SK-N-SH treated with all-trans-retinoic acid at 6 μM for 48 hours (cell line): ENCODE data around the gene ATOH8.

Source experiments
- ATAC-seq: fragments of 200-7000 bp; cut with Tn5 transposase; 3 replicates; pipeline ENCODE4 v1.9.1; 2020; ENCODE audit warnings: mild to moderate bottlenecking, moderate library complexity
- ARNTL ChIP-seq: fragments of 450-650 bp; formaldehyde crosslinking; IDR thresholded peaks from 2 replicates; pipeline ENCODE4 v1.5.0; 2020; ENCODE audit warnings: low read depth, mild to moderate bottlenecking, moderate library complexity, borderline replicate concordance
- BACH2 ChIP-seq: fragments of 250-450 bp; sonication (Bioruptor Pico); IDR thresholded peaks from 2 replicates; pipeline ENCODE4 v1.9.0; 2021; ENCODE audit warnings: mild to moderate bottlenecking, borderline replicate concordance
- CSDC2 ChIP-seq: fragments of 250-450 bp; sonication (Bioruptor Pico); IDR thresholded peaks from 2 replicates; pipeline ENCODE4 v1.5.0; 2020; ENCODE audit warnings: mild to moderate bottlenecking, moderate library complexity
- CSRNP3 ChIP-seq: fragments of 250-450 bp; sonication (Bioruptor Pico); IDR thresholded peaks from 2 replicates; pipeline ENCODE4 v1.5.1; 2021; ENCODE audit warnings: mild to moderate bottlenecking, moderate library complexity
- ESRRG ChIP-seq: fragments of 250-450 bp; sonication (Bioruptor Pico); IDR thresholded peaks from 2 replicates; pipeline ENCODE4 v1.6.1; 2021; ENCODE audit warnings: mild to moderate bottlenecking
- GLIS3 ChIP-seq: fragments of 250-450 bp; sonication (Bioruptor Pico); IDR thresholded peaks from 2 replicates; pipeline ENCODE4 v1.5.0; 2020; ENCODE audit warnings: mild to moderate bottlenecking, moderate library complexity
- ISL1 ChIP-seq: fragments of 250-450 bp; sonication (Bioruptor Pico); IDR thresholded peaks from 2 replicates; pipeline ENCODE4 v2.1.2; 2022; ENCODE audit warnings: mild to moderate bottlenecking, moderate library complexity
- OSR1 ChIP-seq: fragments of 250-450 bp; sonication (Bioruptor Pico); IDR thresholded peaks from 2 replicates; pipeline ENCODE4 v1.8.0; 2022; ENCODE audit warnings: moderate library complexity, mild to moderate bottlenecking, inconsistent platforms
- POU6F1 ChIP-seq: fragments of 250-450 bp; sonication (Bioruptor Pico); IDR thresholded peaks from 2 replicates; pipeline ENCODE4 v1.8.0; 2021; ENCODE audit warnings: low read depth, mild to moderate bottlenecking, moderate library complexity, borderline replicate concordance
- RARB ChIP-seq: fragments of 250-450 bp; sonication (Bioruptor Pico); IDR thresholded peaks from 2 replicates; pipeline ENCODE4 v1.8.0; 2021; ENCODE audit warnings: mild to moderate bottlenecking, moderate library complexity
- TCF4 ChIP-seq: fragments of 250-450 bp; sonication (Bioruptor Pico); IDR thresholded peaks from 2 replicates; pipeline ENCODE4 v1.8.0; 2021; ENCODE audit warnings: mild to moderate bottlenecking, moderate library complexity, borderline replicate concordance
- TOX ChIP-seq: fragments of 250-450 bp; sonication (Bioruptor Pico); IDR thresholded peaks from 2 replicates; pipeline ENCODE4 v1.8.0; 2021; ENCODE audit warnings: mild to moderate bottlenecking, moderate library complexity, borderline replicate concordance
- TSHZ2 ChIP-seq: fragments of 250-450 bp; sonication (Bioruptor Pico); IDR thresholded peaks from 2 replicates; pipeline ENCODE4 v1.5.0; 2020; ENCODE audit warnings: mild to moderate bottlenecking, moderate library complexity
- ZFP3 ChIP-seq: fragments of 250-450 bp; sonication (Bioruptor Pico); IDR thresholded peaks from 2 replicates; pipeline ENCODE4 v1.5.0; 2020; ENCODE audit warnings: mild to moderate bottlenecking, moderate library complexity
- ZFP30 ChIP-seq: fragments of 450-650 bp; formaldehyde crosslinking; IDR thresholded peaks from 2 replicates; pipeline ENCODE4 v1.5.0; 2022; ENCODE audit warnings: mild to moderate bottlenecking, moderate library complexity
- ZNF565 ChIP-seq: fragments of 450-650 bp; formaldehyde crosslinking; conservative IDR thresholded peaks from 2 replicates; pipeline ENCODE4 v1.5.0; 2020; ENCODE audit warnings: low read depth, mild to moderate bottlenecking, moderate library complexity
- ZNF70 ChIP-seq: fragments of 450-650 bp; formaldehyde crosslinking; IDR thresholded peaks from 2 replicates; pipeline ENCODE4 v1.5.0; 2020; ENCODE audit warnings: mild to moderate bottlenecking, moderate library complexity
- ZNF8 ChIP-seq: fragments of 450-650 bp; formaldehyde crosslinking; IDR thresholded peaks from 2 replicates; pipeline ENCODE4 v1.5.0; 2020; ENCODE audit warnings: mild to moderate bottlenecking, moderate library complexity
- TF ChIP-seq, protein P1 (sequence below): fragments of 250-450 bp; sonication (Bioruptor Pico); IDR thresholded peaks from 2 replicates; pipeline ENCODE4 v1.8.0; 2020; ENCODE audit warnings: mild to moderate bottlenecking, moderate library complexity, borderline replicate concordance
- TF ChIP-seq, protein P2 (sequence below): fragments of 250-450 bp; sonication (Bioruptor Pico); IDR thresholded peaks from 2 replicates; pipeline ENCODE4 v1.5.1; 2020; ENCODE audit warnings: low read depth, mild to moderate bottlenecking, moderate library complexity

ATOH8 gene

GRCh38 chr2:85716346-85716914, 37.4 kb upstream of the ATOH8 start:
- ATAC-seq: no peak
- TF ChIP-seq RARB (CRISPR knock-in tag): no peak
- no peak for TF ChIP-seq ISL1 (CRISPR knock-in tag)
- TF ChIP-seq OSR1 (CRISPR knock-in tag): no peak
- no peak for TF ChIP-seq CSRNP3 (CRISPR knock-in tag)
- TF ChIP-seq ESRRG (CRISPR knock-in tag): no peak
- TF ChIP-seq ZFP3 (CRISPR knock-in tag): no peak
- TF ChIP-seq ZNF8 (CRISPR knock-in tag): no peak

GRCh38 chr2:85717308-85718008, 36.3 kb upstream of the ATOH8 start:
- no peak for TF ChIP-seq RARB (CRISPR knock-in tag)
- no peak for TF ChIP-seq CSRNP3 (CRISPR knock-in tag)
- no peak for TF ChIP-seq ZNF565 (CRISPR knock-in tag)
- TF ChIP-seq TOX (CRISPR knock-in tag): no peak
- no peak for TF ChIP-seq ESRRG (CRISPR knock-in tag)
- no peak for TF ChIP-seq BACH2 (CRISPR knock-in tag)
- no peak for TF ChIP-seq OSR1 (CRISPR knock-in tag)
- TF ChIP-seq, protein P1, sequence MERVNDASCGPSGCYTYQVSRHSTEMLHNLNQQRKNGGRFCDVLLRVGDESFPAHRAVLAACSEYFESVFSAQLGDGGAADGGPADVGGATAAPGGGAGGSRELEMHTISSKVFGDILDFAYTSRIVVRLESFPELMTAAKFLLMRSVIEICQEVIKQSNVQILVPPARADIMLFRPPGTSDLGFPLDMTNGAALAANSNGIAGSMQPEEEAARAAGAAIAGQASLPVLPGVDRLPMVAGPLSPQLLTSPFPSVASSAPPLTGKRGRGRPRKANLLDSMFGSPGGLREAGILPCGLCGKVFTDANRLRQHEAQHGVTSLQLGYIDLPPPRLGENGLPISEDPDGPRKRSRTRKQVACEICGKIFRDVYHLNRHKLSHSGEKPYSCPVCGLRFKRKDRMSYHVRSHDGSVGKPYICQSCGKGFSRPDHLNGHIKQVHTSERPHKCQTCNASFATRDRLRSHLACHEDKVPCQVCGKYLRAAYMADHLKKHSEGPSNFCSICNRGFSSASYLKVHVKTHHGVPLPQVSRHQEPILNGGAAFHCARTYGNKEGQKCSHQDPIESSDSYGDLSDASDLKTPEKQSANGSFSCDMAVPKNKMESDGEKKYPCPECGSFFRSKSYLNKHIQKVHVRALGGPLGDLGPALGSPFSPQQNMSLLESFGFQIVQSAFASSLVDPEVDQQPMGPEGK (CRISPR knock-in tag): no peak
- peak; percentile 44; the same call in 1 of the 2 replicates for TF ChIP-seq ZFP3 (CRISPR knock-in tag)
- no peak for TF ChIP-seq ZFP30
- TF ChIP-seq CSDC2 (CRISPR knock-in tag): no peak
- peak; percentile 85 for TF ChIP-seq TCF4 (CRISPR knock-in tag)
- peak; percentile 93 for ATAC-seq

DNA sequence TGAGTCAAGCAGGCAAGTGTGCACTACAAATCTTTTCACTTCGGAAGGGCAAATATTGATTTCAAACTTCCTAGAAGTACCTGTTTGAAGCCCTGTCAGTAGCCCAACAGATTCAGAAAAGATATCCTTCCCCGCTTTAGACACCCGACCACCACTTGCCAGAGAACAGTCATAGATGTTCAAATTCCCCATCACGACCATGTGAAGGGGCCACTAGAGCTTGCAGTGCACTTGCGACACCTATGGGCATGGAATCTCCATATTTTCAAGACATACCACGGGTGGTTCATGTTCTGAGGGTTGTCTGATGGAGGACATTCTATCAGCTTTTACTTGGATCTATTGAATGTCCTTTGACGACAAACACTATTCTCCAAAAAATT, 35.8 kb upstream of the ATOH8 start:
- ATAC-seq: peak; percentile 79
- no peak for TF ChIP-seq POU6F1 (CRISPR knock-in tag)
- TF ChIP-seq TSHZ2: no peak
- no peak for TF ChIP-seq ARNTL (CRISPR knock-in tag)
- TF ChIP-seq, protein P2, sequence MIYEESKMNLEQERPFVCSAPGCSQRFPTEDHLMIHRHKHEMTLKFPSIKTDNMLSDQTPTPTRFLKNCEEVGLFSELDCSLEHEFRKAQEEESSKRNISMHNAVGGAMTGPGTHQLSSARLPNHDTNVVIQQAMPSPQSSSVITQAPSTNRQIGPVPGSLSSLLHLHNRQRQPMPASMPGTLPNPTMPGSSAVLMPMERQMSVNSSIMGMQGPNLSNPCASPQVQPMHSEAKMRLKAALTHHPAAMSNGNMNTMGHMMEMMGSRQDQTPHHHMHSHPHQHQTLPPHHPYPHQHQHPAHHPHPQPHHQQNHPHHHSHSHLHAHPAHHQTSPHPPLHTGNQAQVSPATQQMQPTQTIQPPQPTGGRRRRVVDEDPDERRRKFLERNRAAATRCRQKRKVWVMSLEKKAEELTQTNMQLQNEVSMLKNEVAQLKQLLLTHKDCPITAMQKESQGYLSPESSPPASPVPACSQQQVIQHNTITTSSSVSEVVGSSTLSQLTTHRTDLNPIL: no peak
- TF ChIP-seq OSR1 (CRISPR knock-in tag): no peak
- TF ChIP-seq ZFP3 (CRISPR knock-in tag): no peak; the same call in 1 of the 2 replicates
- TF ChIP-seq ZNF70 (CRISPR knock-in tag): no peak
- TF ChIP-seq RARB (CRISPR knock-in tag): no peak
- TF ChIP-seq GLIS3 (CRISPR knock-in tag): no peak
- TF ChIP-seq ZFP30: no peak
- TF ChIP-seq TOX (CRISPR knock-in tag): no peak
- TF ChIP-seq CSDC2 (CRISPR knock-in tag): no peak
- TF ChIP-seq, protein P1 (CRISPR knock-in tag): no peak
- no peak for TF ChIP-seq BACH2 (CRISPR knock-in tag)
